Measurements from ENCODE around the gene PMF1.

PMF1 gene

GRCh38 chr1:156248323-156248683, 35.5 kb downstream of the PMF1 start:
- no peak for TF ChIP-seq ESRRG (CRISPR knock-in tag; IDR thresholded peaks at IDR 0.05)
- TF ChIP-seq RARB (CRISPR knock-in tag; IDR thresholded peaks at IDR 0.05): no peak
- no peak for TF ChIP-seq TCF4 (CRISPR knock-in tag; IDR thresholded peaks at IDR 0.05; ENCODE audit: borderline replicate concordance)
- TF ChIP-seq ZNF70 (CRISPR knock-in tag; IDR thresholded peaks at IDR 0.05): no peak
- no peak for TF ChIP-seq ZFP3 (CRISPR knock-in tag; IDR thresholded peaks at IDR 0.05)
- no peak for TF ChIP-seq CSRNP3 (CRISPR knock-in tag; IDR thresholded peaks at IDR 0.05)
- no peak for TF ChIP-seq SNAI2 (CRISPR knock-in tag; IDR thresholded peaks at IDR 0.05)
- no peak for TF ChIP-seq PATZ1 (CRISPR knock-in tag; IDR thresholded peaks at IDR 0.05; ENCODE audit: borderline replicate concordance)

GRCh38 chr1:156249593-156249992, 36.8 kb downstream of the PMF1 start:
- TF ChIP-seq SNAI2 (CRISPR knock-in tag; IDR thresholded peaks at IDR 0.05): no peak
- ATAC-seq: no peak

More at GRCh38 chr1:156248323-156248683, 35.5 kb downstream of the PMF1 start:
- no peak for ATAC-seq

GRCh38 chr1:156251527-156251926, 38.7 kb downstream of the PMF1 start:
- no peak for TF ChIP-seq CSDC2 (CRISPR knock-in tag; IDR thresholded peaks at IDR 0.05)
- peak; percentile 99 for TF ChIP-seq ZNF70 (CRISPR knock-in tag; IDR thresholded peaks at IDR 0.05)
- no peak for TF ChIP-seq CREB5 (CRISPR knock-in tag; IDR thresholded peaks at IDR 0.05; ENCODE audit: low read depth)
- TF ChIP-seq ARNTL (CRISPR knock-in tag; IDR thresholded peaks at IDR 0.05; ENCODE audit: borderline replicate concordance, low read depth): no peak
- peak; percentile 16; the same call in 1 of the 2 replicates for TF ChIP-seq TSHZ2 (CRISPR knock-in tag; IDR thresholded peaks at IDR 0.05)
- peak; percentile 82; the same call in 1 of the 2 replicates for TF ChIP-seq TCF4 (CRISPR knock-in tag; IDR thresholded peaks at IDR 0.05; ENCODE audit: borderline replicate concordance)
- ATAC-seq: peak; percentile 56

GRCh38 chr1:156253634-156254033, 40.8 kb downstream of the PMF1 start:
- no peak for TF ChIP-seq TSHZ2 (CRISPR knock-in tag; IDR thresholded peaks at IDR 0.05)
- no peak for TF ChIP-seq PPARA (CRISPR knock-in tag; IDR thresholded peaks at IDR 0.05; ENCODE audit: borderline replicate concordance)
- TF ChIP-seq CSDC2 (CRISPR knock-in tag; IDR thresholded peaks at IDR 0.05): no peak
- no peak for TF ChIP-seq ESRRG (CRISPR knock-in tag; IDR thresholded peaks at IDR 0.05)
- no peak for TF ChIP-seq ZNF70 (CRISPR knock-in tag; IDR thresholded peaks at IDR 0.05)
- no peak for TF ChIP-seq POU6F1 (CRISPR knock-in tag; IDR thresholded peaks at IDR 0.05; ENCODE audit: borderline replicate concordance, low read depth)
- no peak for TF ChIP-seq ZFP3 (CRISPR knock-in tag; IDR thresholded peaks at IDR 0.05)
- TF ChIP-seq PATZ1 (CRISPR knock-in tag; IDR thresholded peaks at IDR 0.05; ENCODE audit: borderline replicate concordance): no peak
- TF ChIP-seq ZFP30 (CRISPR knock-in tag; IDR thresholded peaks at IDR 0.05): no peak
- no peak for TF ChIP-seq TOX (CRISPR knock-in tag; IDR thresholded peaks at IDR 0.05; ENCODE audit: borderline replicate concordance)
- TF ChIP-seq ZNF8 (CRISPR knock-in tag; IDR thresholded peaks at IDR 0.05): no peak
- no peak for TF ChIP-seq ARNTL (CRISPR knock-in tag; IDR thresholded peaks at IDR 0.05; ENCODE audit: borderline replicate concordance, low read depth)
- TF ChIP-seq ISL1 (CRISPR knock-in tag; IDR thresholded peaks at IDR 0.05): no peak
- no peak for TF ChIP-seq ZNF565 (CRISPR knock-in tag; conservative IDR thresholded peaks at IDR 0.05; ENCODE audit: low read depth)
- no peak for TF ChIP-seq RARB (CRISPR knock-in tag; IDR thresholded peaks at IDR 0.05)
- ATAC-seq: no peak

Measured in SK-N-SH treated with all-trans-retinoic acid at 6 μM for 48 hours (cell line).